HepG2 (cell line): ENCODE results near the gene MYO7A. TPM values are rescaled to one million over a fixed set of nuclear protein-coding genes. Genes with fewer than 3 reads are reported as not detected.
A peak's percentile ranks its signal among the peaks of the same experiment; 100 is the strongest.

Experiments used
- DMTF1 ChIP-seq: sonication (generic); formaldehyde crosslinking; IDR thresholded peaks from 2 replicates; pipeline ENCODE4 v1.4.0; 2020; ENCODE audit warnings: mild to moderate bottlenecking, missing genetic modification reagents
- ETV6 ChIP-seq: sonication (generic); formaldehyde crosslinking; conservative IDR thresholded peaks from 2 replicates; pipeline ENCODE4 v1.4.0; 2020; ENCODE audit warnings: missing genetic modification reagents
- FUBP1 ChIP-seq: sonication (generic); formaldehyde crosslinking; IDR thresholded peaks from 2 replicates; pipeline ENCODE4 v1.5.1; 2020; ENCODE audit warnings: missing genetic modification reagents, mild to moderate bottlenecking, borderline replicate concordance
- GATAD2A ChIP-seq: IDR thresholded peaks from 2 replicates; pipeline ENCODE4 v1.6.1; 2016
- PAXIP1 ChIP-seq: sonication (generic); formaldehyde crosslinking; conservative IDR thresholded peaks from 2 replicates; pipeline ENCODE4 v1.4.0; 2020; ENCODE audit warnings: mild to moderate bottlenecking, missing genetic modification reagents, moderate library complexity
- RFX3 ChIP-seq: IDR thresholded peaks from 2 replicates; pipeline ENCODE4 v1.6.1; 2016; ENCODE audit warnings: missing biosample characterization, missing genetic modification reagents
- SMC3 ChIP-seq: IDR thresholded peaks from 2 replicates; pipeline ENCODE4 v1.6.1; 2011; ENCODE audit warnings: low read length, improper control_type of control experiment
- YEATS4 ChIP-seq: sonication (generic); formaldehyde crosslinking; IDR thresholded peaks from 2 replicates; pipeline ENCODE4 v1.4.0; 2020; ENCODE audit warnings: missing genetic modification reagents, borderline replicate concordance
- ZFP91 ChIP-seq: sonication (generic); formaldehyde crosslinking; IDR thresholded peaks from 2 replicates; pipeline ENCODE4 v1.9.0; 2022; ENCODE audit warnings: missing genetic modification reagents, mild to moderate bottlenecking, borderline replicate concordance
- ZKSCAN8 ChIP-seq: IDR thresholded peaks from 2 replicates; pipeline ENCODE4 v1.6.1; 2016; ENCODE audit warnings: borderline replicate concordance, missing genetic modification reagents, missing compliant biosample characterization
- ZNF431 ChIP-seq: sonication (generic); formaldehyde crosslinking; IDR thresholded peaks from 2 replicates; pipeline ENCODE4 v1.9.0; 2022; ENCODE audit warnings: missing genetic modification reagents, low read depth, mild to moderate bottlenecking, borderline replicate concordance
- ZNF552 ChIP-seq: sonication (generic); formaldehyde crosslinking; IDR thresholded peaks from 2 replicates; pipeline ENCODE4 v1.9.0; 2022; ENCODE audit warnings: missing genetic modification reagents, mild to moderate bottlenecking, borderline replicate concordance
- ZNF570 ChIP-seq: sonication (generic); formaldehyde crosslinking; IDR thresholded peaks from 2 replicates; pipeline ENCODE4 v1.4.0; 2020; ENCODE audit warnings: mild to moderate bottlenecking, missing genetic modification reagents, borderline replicate concordance
- ZNF687 ChIP-seq: sonication (generic); formaldehyde crosslinking; IDR thresholded peaks from 2 replicates; pipeline ENCODE4 v1.5.1; 2020; ENCODE audit warnings: mild to moderate bottlenecking, missing genetic modification reagents, moderate library complexity
- ZNF781 ChIP-seq: sonication (generic); formaldehyde crosslinking; IDR thresholded peaks from 2 replicates; pipeline ENCODE4 v1.5.1; 2020; ENCODE audit warnings: borderline replicate concordance, mild to moderate bottlenecking, missing genetic modification reagents; ENCODE audit errors: not compliant biosample characterization
- polyA plus RNA-seq, 8 experiments: library from polyadenylated mRNA; depleted of rRNA in 3 of 8; stranded (reverse) in 7 of 8; unstranded in 1 of 8; fragments of >200 nt; fragmentation: Illumina TruSeq in 4 of 8; extraction: Trizol in 4 of 8; gene quantifications; 2 replicates each; pipeline versions ENCODE4 v1.2.1 to v1.2.3, GENCODE V29; 2011 to 2016; ENCODE audit warnings: low read depth in 4 of 8, missing spikeins in 1 of 8, mixed read lengths in 1 of 8; ENCODE audit not compliant: insufficient read depth in 1 of 8
- total RNA-seq, 5 experiments: library from RNA; depleted of rRNA; stranded (reverse); fragments of >200 nt; fragmentation: Illumina TruSeq; extraction: Trizol; gene quantifications; 2 replicates each; pipeline ENCODE4 v1.2.3, GENCODE V29; 2016; ENCODE audit warnings: low read depth in 1 of 5

MYO7A gene
- total and polyA plus RNA-seq, 2 of the 13 experiments (the other 11 are each of a cell fraction or from before 2014, with no cell fraction given), result 7.5 to 10.0 TPM

- TF ChIP-seq ZNF687 (CRISPR knock-in tag) (peak; percentile 88), ZNF552 (CRISPR knock-in tag) (no peak), ZNF570 (CRISPR knock-in tag) (no peak), ZFP91 (CRISPR knock-in tag) (peak; percentile 37; the same call in 1 of the 2 replicates), ZKSCAN8 (no peak), GATAD2A (CRISPR knock-in tag) (peak; percentile 85), RFX3 (CRISPR knock-in tag) (no peak), ETV6 (CRISPR knock-in tag) (no peak), DMTF1 (no peak), YEATS4 (CRISPR knock-in tag) (0 out of 2 replicates have a peak, but pooled peaks have one; percentile 39), ZNF781 (CRISPR knock-in tag) (no peak), ZNF431 (no peak), FUBP1 (CRISPR knock-in tag) (no peak), PAXIP1 (CRISPR knock-in tag) (peak; percentile 97), SMC3 (peak; percentile 2; the same call in 1 of the 2 replicates)
These were observed 16.9 kb downstream of the MYO7A start (continued) for GRCh38 chr11:77144857-77145428.
